HG03354 (cell line): ENCODE results near the gene LIMS2.

Experiments
- ATAC-seq: cut with Tn5 transposase; IDR thresholded peaks from one replicate; pipeline ENCODE4 v1.9.1; 2021; ENCODE audit warnings: mild to moderate bottlenecking; ENCODE audit not compliant: unreplicated experiment, poor library complexity, severe bottlenecking

LIMS2 gene

DNA sequence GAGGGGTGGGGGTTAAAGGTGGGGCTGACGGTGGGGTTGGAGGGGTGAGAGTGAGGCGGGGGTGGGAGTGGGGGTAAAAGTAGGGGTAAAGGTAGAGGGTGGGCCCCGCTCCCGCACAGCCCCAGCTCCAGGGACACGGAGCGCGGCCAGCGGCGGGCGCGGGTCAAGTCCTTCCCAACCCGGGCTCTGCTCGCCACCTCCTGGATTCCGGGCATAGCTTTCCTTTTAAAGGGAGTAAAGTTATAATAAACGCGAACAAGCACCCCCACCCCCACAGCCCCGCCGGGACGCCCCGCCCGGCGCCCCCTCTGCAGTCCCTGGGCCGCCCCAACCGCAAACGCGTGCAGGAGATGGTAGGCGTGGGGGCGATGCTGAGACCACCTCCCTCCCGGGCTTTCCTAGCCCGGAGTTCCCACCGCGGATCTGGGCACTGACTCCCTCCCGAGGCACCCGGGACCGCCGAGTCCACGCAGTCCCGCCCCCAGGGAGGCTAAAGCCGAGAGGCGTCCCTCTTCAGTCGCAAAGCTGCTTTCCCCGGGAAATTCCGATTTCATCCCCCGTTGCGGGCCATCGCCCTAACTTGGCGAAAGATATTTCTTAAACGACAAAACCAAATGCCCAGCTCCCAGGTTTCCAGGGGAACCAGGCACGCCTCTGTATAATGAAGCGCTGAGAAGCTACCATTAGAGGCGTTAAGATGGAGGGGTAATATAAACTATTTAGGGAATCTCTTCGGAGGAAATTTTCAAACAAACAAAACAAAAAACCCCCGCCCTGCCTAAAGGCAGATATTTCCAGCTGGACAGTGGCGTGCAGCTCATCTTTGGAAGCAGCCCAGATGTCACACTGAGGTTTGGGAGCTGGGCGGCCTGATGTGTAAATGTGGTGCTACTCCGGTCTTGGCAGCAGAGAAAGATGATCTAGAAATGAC lies at the start of gene LIMS2:
LIMS2 (minus strand) TSS at position 200 of the 931 bp plus-strand sequence. CDS start 506 bp downstream, outside the sequence.
- ATAC-seq = no peak

GRCh38 chr2:127722807-127723206 lies 47.5 kb upstream of the LIMS2 start:
- ATAC-seq = no peak

DNA sequence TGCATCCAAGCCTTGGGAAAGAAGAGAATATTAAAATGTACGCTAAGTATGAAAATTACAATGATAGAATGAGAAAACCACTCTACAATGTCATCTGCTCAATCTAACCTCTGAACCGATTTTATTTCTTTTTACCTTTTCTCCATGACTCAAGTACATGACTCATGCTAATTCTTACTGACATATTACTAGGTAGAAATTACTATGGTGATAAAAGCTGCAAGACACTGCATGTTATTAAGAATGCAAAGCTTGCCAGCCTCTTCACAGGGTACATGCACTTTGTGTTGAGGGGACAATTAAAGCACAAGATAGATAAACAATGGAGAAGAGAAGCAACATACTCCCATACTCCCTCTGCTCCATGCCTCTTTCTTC lies 46.6 kb upstream of the LIMS2 start:
- no peak for ATAC-seq

GRCh38 chr2:127721311-127721977 lies 46.1 kb upstream of the LIMS2 start:
- ATAC-seq = no peak

DNA sequence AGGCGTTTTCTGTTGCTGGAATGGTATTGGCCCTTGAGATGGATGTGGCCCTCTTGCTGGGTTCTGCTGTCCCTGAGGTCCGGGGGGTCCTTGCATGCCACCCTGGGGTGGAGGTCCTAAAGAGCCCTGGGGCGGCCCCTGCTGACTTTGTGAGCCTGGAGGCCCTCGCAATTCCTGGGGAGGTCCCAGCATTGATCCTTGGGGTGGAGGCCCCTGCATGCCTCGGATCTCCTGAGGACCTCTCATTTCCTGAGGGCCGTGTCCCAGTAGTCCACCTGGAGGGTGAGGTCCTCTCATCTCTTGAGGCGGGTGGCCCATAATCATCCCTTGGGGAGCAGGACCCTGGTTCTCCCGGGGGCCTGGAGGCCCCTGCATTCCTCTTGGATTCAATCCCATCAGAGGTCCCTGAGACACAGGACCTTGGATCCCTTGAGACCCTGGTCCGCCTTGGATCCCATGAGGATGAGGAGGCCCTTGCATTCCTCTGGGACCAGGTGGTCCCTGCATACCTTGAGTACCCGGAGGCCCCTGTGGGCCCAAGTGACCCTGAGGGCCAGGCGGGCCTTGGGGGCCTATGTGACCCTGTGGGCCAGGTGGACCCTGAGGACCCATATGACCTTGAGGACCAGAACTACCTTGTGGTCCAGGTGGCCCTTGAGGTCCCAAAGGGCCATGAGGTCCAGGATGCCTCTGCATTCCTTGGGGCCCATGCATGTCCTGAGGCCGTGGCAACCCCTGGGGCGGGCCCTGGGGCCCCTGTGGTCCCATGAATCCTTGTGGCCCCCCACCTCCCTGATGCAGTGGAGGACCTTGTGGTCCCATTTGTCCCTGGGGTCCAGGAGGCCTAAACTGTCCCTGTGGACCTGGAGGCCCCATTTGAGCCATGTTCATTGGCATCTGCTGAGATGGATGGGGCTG lies 44.2 kb upstream of the LIMS2 start:
- ATAC-seq = no peak

- no peak for ATAC-seq
Observed at GRCh38 chr2:127718271-127718670, 42.9 kb upstream of the LIMS2 start.

DNA sequence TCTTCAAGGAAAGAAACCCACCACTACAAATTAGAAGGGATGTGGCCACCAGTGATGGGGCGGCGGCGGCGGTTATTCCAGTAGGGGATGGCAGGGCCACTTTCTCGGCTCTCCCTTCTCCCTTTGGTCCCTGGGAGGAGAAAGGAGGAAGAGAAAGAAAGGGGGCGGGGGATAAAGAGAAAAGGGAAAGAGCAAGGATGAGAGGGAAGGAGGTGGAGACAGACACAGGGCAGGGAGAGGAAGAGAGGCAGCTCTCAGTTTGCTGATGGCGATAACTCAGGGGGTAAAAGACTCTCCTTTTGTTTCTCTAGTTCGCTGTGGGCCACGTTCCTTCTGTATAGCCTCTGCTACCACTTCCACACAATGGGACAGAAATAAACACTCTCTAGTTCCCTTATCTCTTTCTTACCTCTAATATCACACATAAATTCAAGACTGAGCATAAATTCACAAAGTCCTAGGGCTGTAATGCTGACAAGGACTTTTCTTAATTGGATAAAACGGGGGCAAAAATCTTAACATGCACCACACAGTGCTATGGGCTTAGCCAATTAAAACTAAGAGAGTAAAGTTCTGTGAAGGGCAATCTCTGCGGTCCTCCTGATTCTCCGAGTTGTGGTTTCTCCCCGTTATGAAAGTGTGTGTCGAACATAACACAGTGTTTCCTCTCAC lies 40.6 kb upstream of the LIMS2 start:
- ATAC-seq = no peak

GRCh38 chr2:127713562-127713961 lies 38.2 kb upstream of the LIMS2 start:
- no peak for ATAC-seq

- no peak for ATAC-seq
Observed at GRCh38 chr2:127712999-127713398, 37.7 kb upstream of the LIMS2 start.

DNA sequence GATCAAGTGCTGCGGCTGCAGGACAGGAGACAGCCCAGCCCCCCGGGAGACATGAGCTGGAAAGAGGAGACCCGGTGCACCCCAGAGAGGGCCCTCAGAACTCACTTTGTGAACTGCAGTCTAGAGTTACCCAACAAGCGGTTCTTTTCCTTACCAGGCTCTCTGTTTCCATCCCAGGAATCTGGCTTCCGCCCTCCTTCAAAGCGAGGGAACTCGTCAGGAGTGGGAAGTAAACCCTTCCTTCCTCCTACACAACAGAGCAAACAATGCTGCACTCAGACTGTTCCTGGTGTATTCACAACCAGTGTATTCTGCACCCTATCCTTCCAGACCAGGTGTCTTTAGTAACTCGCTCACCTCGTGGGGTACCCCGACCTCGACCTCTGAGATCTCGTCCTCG lies 34.0 kb upstream of the LIMS2 start:
- ATAC-seq = no peak

GRCh38 chr2:127707890-127708648 lies 32.7 kb upstream of the LIMS2 start:
- ATAC-seq = no peak

- ATAC-seq = no peak
Observed at GRCh38 chr2:127706215-127706990, 31.1 kb upstream of the LIMS2 start.

- ATAC-seq = no peak
Observed at GRCh38 chr2:127705391-127706065, 30.2 kb upstream of the LIMS2 start.

DNA sequence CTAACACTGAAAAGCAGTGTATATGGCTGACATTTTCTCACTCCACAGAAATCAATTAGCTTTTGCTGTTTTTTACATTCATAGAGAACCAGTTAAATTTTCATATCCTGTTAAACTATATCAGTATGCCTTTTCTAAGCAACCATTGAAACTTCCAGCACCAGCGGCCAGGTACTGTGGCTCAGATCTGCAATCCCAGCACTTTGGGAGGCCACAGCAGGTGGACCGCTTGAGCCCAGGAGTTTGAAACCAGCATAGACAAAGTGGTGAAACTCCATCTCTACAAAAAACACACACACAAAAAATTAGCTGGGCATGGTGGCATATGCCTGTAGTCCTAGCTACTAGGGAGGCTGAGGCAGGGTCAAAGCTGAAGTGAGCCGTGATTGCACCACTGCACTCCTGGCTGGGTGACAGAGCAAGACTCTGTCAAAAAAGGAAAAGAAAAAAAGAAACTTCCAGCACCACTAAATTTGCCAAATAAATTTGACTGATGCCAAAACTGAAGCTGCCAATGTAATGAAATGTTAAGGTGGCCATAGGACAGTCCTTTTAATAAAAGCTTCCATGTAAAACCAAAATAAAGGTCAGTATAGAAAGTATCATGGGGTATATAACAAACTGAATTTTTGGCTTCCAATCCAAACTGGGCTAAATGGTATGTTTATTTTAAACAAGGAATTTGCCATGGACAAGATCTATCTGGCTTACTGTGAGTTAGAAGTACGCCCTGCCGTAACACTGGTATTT lies 29.5 kb upstream of the LIMS2 start:
- no peak for ATAC-seq

- ATAC-seq = no peak
Observed at GRCh38 chr2:127703282-127703681, 28.0 kb upstream of the LIMS2 start.

GRCh38 chr2:127702395-127703009 lies 27.2 kb upstream of the LIMS2 start:
- no peak for ATAC-seq
